GM23338 (cell line): ENCODE results near the gene MON2. TPM values are rescaled to one million over a fixed set of nuclear protein-coding genes. Genes with fewer than 3 reads are reported as not detected.

ENCODE experiments used
- ATAC-seq: fragments of 200-7000 bp; cut with Tn5 transposase; 3 replicates; pipeline ENCODE4 v1.9.1; 2020
- DNase-seq: peaks from one replicate; pipeline ENCODE4 v3.0.0-alpha.2; 2015; ENCODE audit warnings: low spot score
- H2AFZ ChIP-seq: fragments of 200-600 bp; sonication (generic); 2 replicates; pipeline ENCODE4 v1.8.0; 2016; ENCODE audit warnings: antibody characterized with exemption, mild to moderate bottlenecking, moderate library complexity
- H3F3A ChIP-seq: fragments of 200-600 bp; sonication (generic); replicated peaks from 2 replicates; pipeline ENCODE4 v1.8.0; 2017; ENCODE audit warnings: antibody characterized with exemption, mixed run types, low read depth
- H3K27ac ChIP-seq: fragments of 200-600 bp; sonication (generic); 2 replicates; pipeline ENCODE4 v1.6.1; 2016; ENCODE audit warnings: low read depth
- H3K27me3 ChIP-seq: fragments of 200-600 bp; sonication (generic); 2 replicates; pipeline ENCODE4 v1.8.0; 2016; ENCODE audit warnings: mild to moderate bottlenecking, mixed run types, moderate library complexity; ENCODE audit not compliant: insufficient read depth
- H3K36me3 ChIP-seq: fragments of 200-600 bp; sonication (generic); 2 replicates; pipeline ENCODE4 v1.8.0; 2016; ENCODE audit warnings: mild to moderate bottlenecking; ENCODE audit not compliant: insufficient read depth
- H3K4me1 ChIP-seq: fragments of 200-600 bp; sonication (generic); 2 replicates; pipeline ENCODE4 v1.8.0; 2016; ENCODE audit warnings: mild to moderate bottlenecking, moderate library complexity; ENCODE audit not compliant: insufficient read depth
- H3K4me2 ChIP-seq: fragments of 200-600 bp; sonication (generic); 2 replicates; pipeline ENCODE4 v1.7.1; 2017; ENCODE audit warnings: mixed run types
- H3K4me3 ChIP-seq: fragments of 200-600 bp; sonication (generic); 2 replicates; pipeline ENCODE4 v1.6.1; 2016; ENCODE audit warnings: mixed run types
- H3K79me2 ChIP-seq: fragments of 200-600 bp; sonication (generic); replicated peaks from 2 replicates; pipeline ENCODE4 v1.8.0; 2017; ENCODE audit warnings: mild to moderate bottlenecking; ENCODE audit not compliant: insufficient read depth
- H3K9me2 ChIP-seq: fragments of 200-600 bp; sonication (generic); 2 replicates; pipeline ENCODE4 v1.8.0; 2017; ENCODE audit not compliant: insufficient read depth
- H4K20me1 ChIP-seq: fragments of 200-600 bp; sonication (generic); replicated peaks from 2 replicates; pipeline ENCODE4 v1.8.0; 2017; ENCODE audit warnings: mild to moderate bottlenecking; ENCODE audit not compliant: insufficient read depth
- H3K27ac Mint-ChIP-seq: 2 replicates; pipeline ENCODE4 v1.8.0; 2020; ENCODE audit warnings: inconsistent platforms, mild to moderate bottlenecking, moderate library complexity, mixed read lengths
- H3K27me3 Mint-ChIP-seq: 3 replicates; pipeline ENCODE4 v1.8.0; 2022; ENCODE audit warnings: low read depth, mild to moderate bottlenecking, moderate library complexity, mixed read lengths, inconsistent platforms; ENCODE audit not compliant: insufficient read depth, poor library complexity
- H3K36me3 Mint-ChIP-seq: 3 replicates; pipeline ENCODE4 v1.8.0; 2021; ENCODE audit warnings: low read depth, mild to moderate bottlenecking, inconsistent platforms, moderate library complexity, mixed read lengths
- H3K4me1 Mint-ChIP-seq: 3 replicates; pipeline ENCODE4 v1.8.0; 2020; ENCODE audit warnings: mild to moderate bottlenecking, inconsistent platforms, mixed read lengths
- H3K4me3 Mint-ChIP-seq: 3 replicates; pipeline ENCODE4 v1.8.0; 2021; ENCODE audit warnings: moderate library complexity, mild to moderate bottlenecking, inconsistent platforms, mixed read lengths
- H3K9me3 Mint-ChIP-seq: 3 replicates; pipeline ENCODE4 v1.8.0; 2020; ENCODE audit warnings: moderate library complexity, mild to moderate bottlenecking, inconsistent platforms, mixed read lengths
- CREB1 ChIP-seq: fragments of 250-450 bp; sonication (Bioruptor Pico); IDR thresholded peaks from 2 replicates; pipeline ENCODE4 v1.5.0; 2020; ENCODE audit warnings: low read depth, mild to moderate bottlenecking, moderate library complexity
- CTCF ChIP-seq, 2 experiments: fragments of 200-600 bp in 1 of 2; sonication (generic) in 1 of 2; conservative IDR thresholded peaks; 2 replicates each; pipeline versions ENCODE4 v1.5.1 to v1.6.1; 2016 to 2017; ENCODE audit warnings: antibody characterized with exemption in 2 of 2, low read depth in 2 of 2, mild to moderate bottlenecking in 2 of 2, moderate library complexity in 1 of 2
- ETS1 ChIP-seq: IDR thresholded peaks from 2 replicates; pipeline ENCODE4 v1.6.1; 2016; ENCODE audit warnings: antibody characterized with exemption
- EZH2 ChIP-seq: fragments of 200-600 bp; sonication (generic); IDR thresholded peaks from one replicate; pipeline ENCODE4 v1.8.0; 2017; ENCODE audit warnings: antibody characterized with exemption, mild to moderate bottlenecking, low read depth; ENCODE audit not compliant: unreplicated experiment
- EZH2phosphoT487 ChIP-seq: fragments of 200-600 bp; sonication (generic); IDR thresholded peaks from one replicate; pipeline ENCODE4 v1.8.1; 2018; ENCODE audit warnings: antibody characterized with exemption; ENCODE audit not compliant: unreplicated experiment
- NANOG ChIP-seq: IDR thresholded peaks from 2 replicates; pipeline ENCODE4 v1.6.1; 2016; ENCODE audit warnings: antibody characterized with exemption, borderline replicate concordance
- POLR2AphosphoS5 ChIP-seq: IDR thresholded peaks from 2 replicates; pipeline ENCODE4 v1.6.1; 2016; ENCODE audit warnings: antibody characterized with exemption, low read depth
- REST ChIP-seq: IDR thresholded peaks from one replicate; pipeline ENCODE4 v1.6.1; 2018; ENCODE audit warnings: antibody characterized with exemption; ENCODE audit not compliant: unreplicated experiment
- STAT1 ChIP-seq: IDR thresholded peaks from one replicate; pipeline ENCODE4 v1.6.1; 2016; ENCODE audit warnings: antibody characterized with exemption; ENCODE audit not compliant: unreplicated experiment
- ZNF114 ChIP-seq: fragments of 250-450 bp; sonication (Bioruptor Pico); IDR thresholded peaks from 2 replicates; pipeline ENCODE4 v1.5.0; 2020; ENCODE audit warnings: mild to moderate bottlenecking, moderate library complexity
- ZNF331 ChIP-seq: fragments of 250-450 bp; sonication (Bioruptor Pico); IDR thresholded peaks from 2 replicates; pipeline ENCODE4 v1.5.0; 2020; ENCODE audit warnings: low read depth, mild to moderate bottlenecking, moderate library complexity
- ZNF462 ChIP-seq: fragments of 250-450 bp; sonication (Bioruptor Pico); IDR thresholded peaks from 2 replicates; pipeline ENCODE4 v1.5.0; 2020; ENCODE audit warnings: mild to moderate bottlenecking, moderate library complexity
- polyA plus RNA-seq: library from polyadenylated mRNA; unstranded; fragments of >200 nt; fragmentation: Nextera tagmentation; extraction: Ambion mirVana; gene quantifications from 2 replicates; pipeline ENCODE4 v1.2.1, GENCODE V29; 2016
- total RNA-seq: library from RNA; depleted of rRNA; stranded (reverse); fragments of >200 nt; shearing (Covaris generic); gene quantifications from 2 replicates; pipeline ENCODE4 v1.2.3, GENCODE V29; 2014

MON2 gene
- total and polyA plus RNA-seq, 2 experiments from 2014 or later = 11.0 to 27.3 TPM

- ATAC-seq = no peak
- Mint-ChIP-seq H3K27me3 (no peaks in the 10 kb centered on the region), H3K4me1 (no peaks in the 10 kb centered on the region)
These were observed 69.9 kb downstream of the MON2 start for GRCh38 chr12:62536546-62536945.

More at GRCh38 chr12:62536546-62536945, 69.9 kb downstream of the MON2 start:
- H3K27ac ChIP-seq = no peak overlapping the region
- H3K36me3 ChIP-seq = peaks cover 11% of the 10 kb centered on the region; the same call in 1 of the 2 replicates
- H4K20me1 ChIP-seq = no peaks in the 10 kb centered on the region
- TF ChIP-seq NANOG (no peak), ZNF331 (no peak), REST (no peak), EZH2phosphoT487 (no peak), ZNF114 (no peak), STAT1 (no peak), EZH2 (no peak), ZNF462 (no peak), POLR2AphosphoS5 (no peak), CTCF (conservative IDR thresholded peaks at IDR 0.05; ENCODE audit: low read depth in 2 of 2) (no peak), ETS1 (no peak), CREB1 (CRISPR knock-in tag) (no peak)
- H3K4me3 Mint-ChIP-seq = no peak overlapping the region
- H3K79me2 ChIP-seq = no peaks in the 10 kb centered on the region
- DNase-seq = no peak
- no peaks in the 10 kb centered on the region for H3F3A ChIP-seq
- no peak overlapping the region for H3K4me3 ChIP-seq
- H3K36me3 Mint-ChIP-seq = peaks cover 12% of the 10 kb centered on the region; the same call in 2 of the 3 replicates
- no peaks in the 10 kb centered on the region for H3K9me2 ChIP-seq
- H2AFZ ChIP-seq = no peak overlapping the region
- H3K4me1 ChIP-seq = no peaks in the 10 kb centered on the region
- no peak overlapping the region for H3K27ac Mint-ChIP-seq
- no peaks in the 10 kb centered on the region for H3K27me3 ChIP-seq
- H3K4me2 ChIP-seq = no peak overlapping the region
- no peaks in the 10 kb centered on the region for H3K9me3 Mint-ChIP-seq
